HG02885 (cell line): ENCODE data around the gene TMCO4.

ENCODE experiments used
- ATAC-seq: cut with Tn5 transposase; IDR thresholded peaks from one replicate; pipeline ENCODE4 v1.9.1; 2021; ENCODE audit warnings: mild to moderate bottlenecking; ENCODE audit not compliant: unreplicated experiment, poor library complexity

Gene TMCO4

DNA sequence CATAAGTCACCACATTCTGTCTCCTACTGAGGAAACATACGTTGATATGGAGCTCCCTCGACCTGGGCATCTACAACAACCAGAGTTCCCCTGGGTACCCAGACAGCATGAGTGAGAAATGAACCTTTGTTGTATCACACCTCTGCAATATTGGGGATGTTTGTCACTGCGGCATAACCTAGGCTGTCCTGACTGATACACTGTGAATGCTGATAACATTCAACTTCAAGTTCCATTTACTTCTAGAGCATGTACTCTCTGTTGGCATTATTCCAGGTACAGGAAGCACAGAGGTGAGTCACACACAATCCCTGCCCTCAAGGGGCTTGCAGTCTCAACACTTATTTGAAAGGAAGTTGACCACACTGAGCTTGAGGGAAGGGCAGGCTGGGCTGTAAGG, 69.5 kb downstream of the TMCO4 start:
- ATAC-seq, result no peak

DNA sequence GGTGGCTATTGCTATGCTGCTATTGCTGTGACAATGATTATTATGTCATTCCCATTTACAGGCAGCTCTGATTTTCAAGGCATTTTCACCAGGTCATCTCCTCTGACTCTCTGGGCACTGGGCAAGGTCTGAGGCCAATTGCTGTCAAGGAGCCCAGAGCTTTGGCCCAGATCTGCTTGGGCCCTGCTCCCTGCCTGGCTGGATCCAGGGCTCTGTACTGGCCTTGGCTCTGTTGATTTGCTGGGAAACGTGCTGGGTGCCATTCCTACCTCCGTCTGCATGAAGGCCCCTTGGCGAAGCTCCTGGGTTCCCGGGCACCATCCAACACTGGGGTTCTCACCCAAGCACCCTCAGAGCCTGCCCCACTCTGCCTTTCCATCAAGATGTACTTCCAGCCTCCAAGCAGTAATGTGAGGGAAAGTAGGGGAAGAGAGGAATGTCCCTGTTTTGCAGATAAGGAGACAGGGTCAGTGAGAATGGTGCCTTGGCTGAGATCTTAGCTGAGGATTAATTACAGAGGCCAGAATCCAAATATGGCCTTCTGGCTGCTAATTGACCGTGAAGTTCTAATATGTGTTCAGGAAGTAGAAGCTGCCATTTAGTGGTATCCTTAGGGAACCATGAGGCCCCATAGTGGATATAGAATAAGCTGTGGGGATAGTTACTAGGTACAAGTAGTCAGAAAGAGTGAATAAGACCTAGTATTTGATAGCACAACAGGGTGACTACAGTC, 71.1 kb downstream of the TMCO4 start:
- no peak for ATAC-seq

DNA sequence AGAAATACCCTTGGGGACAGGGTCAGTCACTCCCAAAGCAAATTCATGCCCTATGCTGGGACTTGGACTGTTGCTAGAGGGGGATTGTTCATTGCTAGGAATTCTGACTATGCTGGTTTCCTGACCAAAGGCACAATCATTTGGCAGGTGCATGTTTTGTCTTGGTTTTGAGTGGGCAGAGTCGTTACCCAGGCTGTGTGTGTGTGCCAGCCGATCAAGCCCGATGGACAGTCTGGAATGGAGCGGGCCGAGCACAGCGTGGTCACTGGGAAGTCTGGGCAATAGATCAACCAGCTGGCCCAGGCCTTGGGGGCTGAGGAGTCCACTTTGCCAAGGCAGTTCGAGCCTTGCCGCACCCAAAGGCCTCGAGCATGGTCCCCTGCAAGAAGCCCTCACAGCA, 74.1 kb downstream of the TMCO4 start:
- ATAC-seq, result no peak

- ATAC-seq, result no peak
Measured at GRCh38 chr1:19723874-19724273, 75.8 kb downstream of the TMCO4 start.

DNA sequence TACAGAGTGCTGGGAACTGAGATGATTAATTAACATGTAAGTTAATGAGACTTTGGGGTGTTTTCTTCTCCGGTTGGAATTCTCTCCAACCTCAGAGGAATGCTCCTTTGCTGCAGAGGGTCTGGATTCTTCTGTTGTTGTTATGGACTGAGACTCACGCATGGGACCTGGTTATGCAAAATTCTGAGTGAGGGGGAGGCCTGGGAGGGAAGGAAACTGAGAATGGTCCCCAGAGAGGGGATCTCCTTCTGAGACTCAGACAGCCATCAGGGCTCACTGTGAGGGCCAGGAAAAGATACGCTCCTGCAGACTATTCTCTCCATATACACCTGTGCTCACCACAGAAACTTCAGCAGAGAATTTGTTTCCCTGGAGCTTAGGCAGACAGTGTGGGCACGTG, 78.7 kb downstream of the TMCO4 start:
- no peak for ATAC-seq

DNA sequence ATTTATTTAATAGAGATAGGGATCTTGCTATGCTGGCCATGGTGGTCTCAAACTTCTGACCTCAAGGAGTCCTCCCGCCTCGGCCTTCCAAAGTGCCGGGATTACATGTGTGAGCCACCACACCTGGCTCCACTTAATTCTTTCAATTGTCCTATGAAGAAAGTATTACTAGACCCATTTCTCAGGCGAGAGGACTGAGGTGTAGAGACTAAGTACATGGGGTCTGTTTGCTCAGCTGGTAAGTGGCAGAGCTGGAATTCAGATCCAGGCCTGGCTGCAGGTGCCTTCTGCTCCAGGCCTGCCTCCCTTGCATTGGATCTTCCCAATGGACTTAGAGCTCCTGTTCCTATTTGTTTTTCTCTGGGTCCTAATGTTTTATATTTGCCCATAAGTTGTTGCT, 79.5 kb downstream of the TMCO4 start:
- ATAC-seq, result no peak

DNA sequence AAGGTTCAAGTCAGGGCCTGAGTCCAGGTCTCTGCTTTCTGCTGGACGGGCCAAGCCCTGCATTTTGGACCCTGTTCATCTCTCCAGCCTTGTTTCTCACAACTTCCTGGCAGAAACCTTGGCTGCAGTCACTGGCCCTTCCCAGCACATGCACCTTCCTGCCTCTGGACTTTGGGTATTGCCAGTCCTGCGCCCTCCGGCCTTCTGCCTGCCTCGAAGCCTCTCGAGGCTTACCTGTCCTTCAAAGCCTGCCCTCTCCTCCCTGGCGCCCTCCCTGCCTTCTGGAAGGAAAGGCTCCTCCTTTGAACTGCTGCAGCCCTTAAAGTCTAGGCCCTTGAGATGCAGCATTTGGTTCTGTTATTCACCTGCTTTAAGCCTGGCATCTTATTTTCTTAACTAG, 82.2 kb downstream of the TMCO4 start:
- ATAC-seq, result no peak

GRCh38 chr1:19715334-19716203, 84.1 kb downstream of the TMCO4 start:
- peak; percentile 67 for ATAC-seq

GRCh38 chr1:19712928-19713327, 86.8 kb downstream of the TMCO4 start:
- ATAC-seq, result no peak

DNA sequence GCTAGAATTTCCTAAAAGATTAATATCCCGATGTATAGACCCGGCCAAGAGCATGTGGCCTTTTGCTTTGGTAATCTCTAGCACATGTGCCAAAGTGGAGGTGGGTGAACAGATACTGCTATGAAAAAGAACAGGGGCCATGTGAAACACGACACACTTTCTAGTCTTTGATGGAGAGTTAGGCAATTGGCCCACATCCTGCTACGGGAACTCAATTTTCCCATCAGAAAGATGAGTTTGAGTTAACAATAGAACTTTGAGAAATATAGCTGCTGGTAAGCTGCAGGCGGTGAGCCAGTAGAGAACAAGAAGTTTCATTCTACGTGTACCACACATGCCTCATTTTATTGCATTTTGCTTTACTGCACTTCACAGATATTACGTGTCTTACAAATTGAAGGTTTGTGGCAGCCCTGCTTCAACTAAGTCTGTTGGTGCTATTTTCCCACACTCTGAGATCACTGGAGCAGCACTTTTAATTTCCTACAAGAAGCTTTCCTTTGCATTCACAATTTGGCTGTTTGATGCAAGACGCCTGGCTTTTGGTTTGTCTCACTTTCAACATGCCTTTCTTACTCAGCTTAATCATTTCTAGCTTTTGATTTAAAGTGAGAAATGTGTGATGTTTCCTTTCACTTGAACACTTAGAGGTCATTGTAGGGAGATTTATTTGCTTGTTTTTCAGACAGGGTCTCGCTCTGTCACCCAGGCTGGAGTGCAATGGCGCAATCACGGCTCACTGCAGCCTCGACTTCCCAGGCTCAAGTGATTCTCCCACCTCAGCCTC, 88.7 kb downstream of the TMCO4 start:
- ATAC-seq, result no peak

DNA sequence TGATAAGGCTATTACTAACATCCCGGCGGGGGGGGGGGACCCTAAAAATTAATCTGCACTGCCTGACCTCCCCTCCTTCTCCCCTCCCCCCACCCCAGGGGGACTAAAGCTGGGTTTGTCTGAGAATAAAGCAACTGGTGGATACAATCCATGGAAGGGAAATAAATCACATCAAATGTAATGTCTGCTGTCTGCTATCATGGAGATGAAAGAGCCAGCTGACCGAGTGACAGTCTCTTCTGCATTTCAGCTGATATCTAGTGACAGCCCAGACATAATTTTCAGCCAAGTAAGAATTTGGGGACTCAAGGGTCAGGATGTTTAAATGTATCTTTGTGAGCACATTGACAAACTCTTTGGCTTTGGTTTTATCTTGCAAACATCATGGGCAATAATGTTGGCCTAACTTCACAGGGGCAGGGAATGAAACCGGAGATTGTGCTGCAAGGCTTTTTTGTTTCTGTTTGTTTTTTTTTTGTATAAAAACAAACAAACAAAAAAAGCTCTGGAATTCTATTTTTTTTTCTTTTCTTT, 90.4 kb downstream of the TMCO4 start:
- ATAC-seq, result no peak

DNA sequence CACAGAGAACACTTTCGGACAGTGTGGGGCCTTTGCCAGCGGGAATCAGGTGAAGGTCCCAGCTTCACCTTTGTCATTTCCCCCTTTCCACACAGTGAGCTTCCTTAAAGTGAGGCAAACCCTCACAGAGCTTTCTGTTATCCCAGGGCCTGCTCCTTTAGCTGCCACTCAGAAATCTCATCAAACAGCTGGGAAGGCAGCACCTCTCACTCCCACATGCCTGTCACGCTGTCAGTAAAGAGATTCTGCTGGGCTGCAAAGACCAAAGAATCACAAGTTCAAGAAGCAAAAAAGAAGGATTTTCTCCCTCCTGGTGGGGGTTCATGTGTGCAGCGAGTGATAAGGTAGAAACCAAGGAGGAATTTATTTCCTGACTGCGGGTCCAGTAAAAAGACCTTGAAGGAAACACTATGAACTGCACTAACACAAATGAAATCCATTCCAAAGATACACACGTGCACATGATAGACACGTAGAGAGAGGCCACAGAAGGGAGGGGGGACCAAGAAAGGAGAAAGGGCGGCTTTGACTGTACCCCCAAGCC, 91.1 kb downstream of the TMCO4 start:
- no peak for ATAC-seq

DNA sequence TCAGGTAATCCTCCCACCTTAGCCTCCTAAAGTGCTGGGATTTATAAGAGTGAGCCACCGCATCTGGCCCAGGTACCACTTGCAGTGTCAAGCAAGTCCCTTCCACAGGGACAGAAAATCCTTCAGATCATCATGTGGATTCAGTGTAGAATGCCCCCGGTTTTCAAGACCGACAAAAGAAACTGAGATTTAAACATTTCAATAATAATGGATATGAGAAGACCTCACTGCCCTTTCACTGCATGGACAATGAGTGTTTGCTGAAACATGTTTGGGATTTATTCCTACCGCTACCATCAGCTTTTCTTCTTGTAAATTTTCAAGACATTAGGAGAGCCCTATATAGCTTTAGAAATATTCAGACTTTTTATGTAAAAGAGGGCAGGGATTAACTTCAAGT, 93.6 kb downstream of the TMCO4 start:
- ATAC-seq, result no peak

DNA sequence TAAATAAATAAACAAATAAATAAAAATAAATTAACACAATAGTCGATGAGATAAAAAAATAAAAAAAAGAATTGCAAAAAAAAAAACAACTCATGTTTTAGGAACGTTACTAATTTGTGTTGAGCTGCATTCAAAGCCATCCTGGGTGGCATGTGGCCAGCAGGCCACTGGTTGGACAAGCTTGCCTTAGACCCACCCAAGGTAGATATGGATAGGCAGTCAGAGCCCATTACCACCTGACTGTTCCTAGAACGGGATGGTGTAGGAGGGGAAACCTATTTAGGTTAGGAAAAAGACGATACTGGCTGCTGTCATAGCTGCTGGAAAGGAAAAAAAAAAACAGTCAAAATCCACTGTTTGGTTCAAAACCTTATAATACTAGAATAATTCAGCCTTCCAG, 94.3 kb downstream of the TMCO4 start:
- no peak for ATAC-seq

GRCh38 chr1:19704247-19705113, 95.2 kb downstream of the TMCO4 start:
- no peak for ATAC-seq

DNA sequence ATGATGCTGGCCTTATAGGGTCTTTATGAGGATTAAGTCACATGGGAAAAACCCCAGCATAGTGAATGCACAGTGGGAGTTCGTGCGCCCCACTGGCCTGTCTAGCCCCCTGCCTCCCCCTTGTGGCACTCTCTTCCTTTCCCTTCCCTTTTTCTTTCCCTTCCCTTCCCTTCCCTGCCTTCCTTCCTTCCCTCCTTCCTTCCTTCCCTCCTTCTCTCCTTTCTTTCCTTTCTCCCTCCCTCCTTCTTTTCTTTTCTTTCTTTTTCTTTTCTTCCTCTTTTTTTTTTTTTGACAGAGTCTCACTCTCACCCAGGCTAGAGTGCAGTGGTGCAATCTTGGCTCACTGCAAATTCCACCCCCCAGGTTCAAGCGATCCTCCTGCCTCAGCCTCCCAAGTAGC, 96.4 kb downstream of the TMCO4 start:
- ATAC-seq, result no peak

GRCh38 chr1:19700079-19700777, 99.5 kb downstream of the TMCO4 start:
- ATAC-seq, result no peak

DNA sequence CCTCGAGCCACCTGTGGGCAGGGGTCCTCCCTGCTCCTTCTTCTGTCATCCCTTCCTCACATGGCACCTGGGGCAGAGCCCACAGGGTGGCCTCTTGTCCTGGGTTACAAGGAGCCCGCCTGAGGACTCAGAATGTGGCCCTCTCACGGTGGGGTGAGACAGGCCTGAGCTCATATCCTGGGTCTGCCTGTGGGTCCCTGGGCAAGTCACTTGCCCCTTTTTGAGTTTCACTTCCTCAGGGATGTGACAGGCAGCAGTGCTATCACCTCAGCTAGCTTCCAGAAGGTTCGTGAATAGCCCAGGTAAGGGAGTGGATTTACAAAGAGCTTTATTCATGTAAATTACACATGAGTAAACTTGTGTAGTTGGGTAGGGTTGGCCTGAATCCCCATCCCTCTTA, 101.5 kb downstream of the TMCO4 start:
- no peak for ATAC-seq

DNA sequence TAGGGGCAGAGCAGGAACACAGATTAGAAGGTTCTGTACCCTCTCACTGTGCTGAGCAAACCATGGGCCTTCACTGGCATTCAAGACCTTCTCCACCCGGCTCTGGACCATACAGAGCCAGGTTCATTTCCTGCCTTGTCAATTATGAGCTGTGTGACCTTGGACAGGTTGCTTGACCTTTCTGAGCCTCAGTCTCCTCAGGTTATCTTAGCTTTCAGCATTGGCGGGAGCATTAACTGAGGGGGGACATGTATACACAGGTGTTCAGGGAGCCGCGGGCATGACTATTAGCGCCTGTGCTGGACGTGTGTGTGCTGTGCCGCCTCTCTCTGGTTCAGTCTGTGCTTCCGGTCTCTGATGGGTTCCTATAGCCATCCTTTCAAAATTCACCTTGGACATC, 102.9 kb downstream of the TMCO4 start:
- no peak for ATAC-seq
